ENCODE measurements around the gene DMPK. TPM values are rescaled to one million over a fixed set of nuclear protein-coding genes. Genes with fewer than 3 reads are reported as not detected.

DMPK gene
- polyA plus RNA-seq, 1 donor from 2014 or later = 34.3 TPM

DNA sequence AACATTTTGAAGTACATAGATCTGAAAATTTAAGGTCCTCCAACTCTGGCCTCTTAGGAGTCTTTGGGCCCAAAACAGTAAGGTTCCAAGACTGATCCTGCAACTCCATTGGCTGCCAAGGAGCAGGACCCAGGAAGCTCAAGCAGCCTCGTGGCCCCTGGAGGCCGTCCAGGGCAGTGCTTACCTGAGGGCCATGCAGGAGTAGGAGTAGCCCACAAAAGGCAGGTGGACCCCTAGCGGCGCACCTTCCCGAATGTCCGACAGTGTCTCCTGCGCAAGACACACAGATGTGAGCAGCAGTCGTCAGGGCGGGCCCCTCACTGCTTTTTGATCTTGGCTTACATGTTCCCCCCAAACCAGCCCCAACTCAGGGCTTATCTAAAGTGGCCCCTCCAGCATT lies 7.5 kb downstream of the DMPK start (continued):
- TF ChIP-seq EZH2 (IDR thresholded peaks at IDR 0.05; ENCODE audit: borderline replicate concordance, insufficient read depth, low read length, poor library complexity, severe bottlenecking) = no peak

DNA sequence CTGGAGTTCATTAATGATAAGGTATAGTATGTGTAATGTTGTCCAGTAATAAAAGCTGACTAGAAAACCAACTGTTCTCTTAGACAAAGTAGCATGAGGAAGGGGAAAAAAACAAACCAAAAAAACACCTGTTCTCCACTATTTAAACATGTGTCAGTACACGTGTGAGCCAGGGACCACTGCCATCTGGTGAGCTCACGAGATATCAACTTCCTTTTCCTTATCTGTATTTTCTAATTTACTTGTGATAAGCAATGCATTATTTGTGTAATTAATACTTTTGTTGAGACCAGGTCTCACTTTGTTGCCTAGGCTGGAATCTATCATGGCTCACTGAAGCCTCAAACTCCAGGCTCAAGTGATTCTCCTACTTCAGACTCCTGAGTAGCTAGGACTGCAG lies 8.9 kb downstream of the DMPK start:
- no peaks in the 10 kb centered on the region for H3K9me3 ChIP-seq (ENCODE audit: low read length)
- H3K27me3 ChIP-seq (ENCODE audit: insufficient read depth, low read depth, low read length) = peaks cover 6% of the 10 kb centered on the region
- no peak overlapping the region for H3K4me2 ChIP-seq (ENCODE audit: low read length)
- H4K20me1 ChIP-seq (ENCODE audit: insufficient read depth) = no peaks in the 10 kb centered on the region
- H3F3A ChIP-seq (ENCODE audit: insufficient read depth, low read length, poor library complexity, severe bottlenecking) = no peaks in the 10 kb centered on the region
- TF ChIP-seq, protein P1, sequence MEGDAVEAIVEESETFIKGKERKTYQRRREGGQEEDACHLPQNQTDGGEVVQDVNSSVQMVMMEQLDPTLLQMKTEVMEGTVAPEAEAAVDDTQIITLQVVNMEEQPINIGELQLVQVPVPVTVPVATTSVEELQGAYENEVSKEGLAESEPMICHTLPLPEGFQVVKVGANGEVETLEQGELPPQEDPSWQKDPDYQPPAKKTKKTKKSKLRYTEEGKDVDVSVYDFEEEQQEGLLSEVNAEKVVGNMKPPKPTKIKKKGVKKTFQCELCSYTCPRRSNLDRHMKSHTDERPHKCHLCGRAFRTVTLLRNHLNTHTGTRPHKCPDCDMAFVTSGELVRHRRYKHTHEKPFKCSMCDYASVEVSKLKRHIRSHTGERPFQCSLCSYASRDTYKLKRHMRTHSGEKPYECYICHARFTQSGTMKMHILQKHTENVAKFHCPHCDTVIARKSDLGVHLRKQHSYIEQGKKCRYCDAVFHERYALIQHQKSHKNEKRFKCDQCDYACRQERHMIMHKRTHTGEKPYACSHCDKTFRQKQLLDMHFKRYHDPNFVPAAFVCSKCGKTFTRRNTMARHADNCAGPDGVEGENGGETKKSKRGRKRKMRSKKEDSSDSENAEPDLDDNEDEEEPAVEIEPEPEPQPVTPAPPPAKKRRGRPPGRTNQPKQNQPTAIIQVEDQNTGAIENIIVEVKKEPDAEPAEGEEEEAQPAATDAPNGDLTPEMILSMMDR (IDR thresholded peaks at IDR 0.05; ENCODE audit: poor library complexity, severe bottlenecking) = no peak
- TF ChIP-seq POLR2AphosphoS5 (IDR thresholded peaks at IDR 0.05) = no peak
- TF ChIP-seq EZH2 (IDR thresholded peaks at IDR 0.05; ENCODE audit: borderline replicate concordance, insufficient read depth, low read length, poor library complexity, severe bottlenecking) = no peak
- no peak for TF ChIP-seq SMC3 (conservative IDR thresholded peaks at IDR 0.05; ENCODE audit: poor library complexity)
- TF ChIP-seq EP300 (conservative IDR thresholded peaks at IDR 0.05; ENCODE audit: poor library complexity, severe bottlenecking) = no peak
- TF ChIP-seq RAD21 (conservative IDR thresholded peaks at IDR 0.05) = no peak
- no peak for TF ChIP-seq MXI1 (conservative IDR thresholded peaks at IDR 0.05; ENCODE audit: poor library complexity, severe bottlenecking)
- TF ChIP-seq, protein P2, sequence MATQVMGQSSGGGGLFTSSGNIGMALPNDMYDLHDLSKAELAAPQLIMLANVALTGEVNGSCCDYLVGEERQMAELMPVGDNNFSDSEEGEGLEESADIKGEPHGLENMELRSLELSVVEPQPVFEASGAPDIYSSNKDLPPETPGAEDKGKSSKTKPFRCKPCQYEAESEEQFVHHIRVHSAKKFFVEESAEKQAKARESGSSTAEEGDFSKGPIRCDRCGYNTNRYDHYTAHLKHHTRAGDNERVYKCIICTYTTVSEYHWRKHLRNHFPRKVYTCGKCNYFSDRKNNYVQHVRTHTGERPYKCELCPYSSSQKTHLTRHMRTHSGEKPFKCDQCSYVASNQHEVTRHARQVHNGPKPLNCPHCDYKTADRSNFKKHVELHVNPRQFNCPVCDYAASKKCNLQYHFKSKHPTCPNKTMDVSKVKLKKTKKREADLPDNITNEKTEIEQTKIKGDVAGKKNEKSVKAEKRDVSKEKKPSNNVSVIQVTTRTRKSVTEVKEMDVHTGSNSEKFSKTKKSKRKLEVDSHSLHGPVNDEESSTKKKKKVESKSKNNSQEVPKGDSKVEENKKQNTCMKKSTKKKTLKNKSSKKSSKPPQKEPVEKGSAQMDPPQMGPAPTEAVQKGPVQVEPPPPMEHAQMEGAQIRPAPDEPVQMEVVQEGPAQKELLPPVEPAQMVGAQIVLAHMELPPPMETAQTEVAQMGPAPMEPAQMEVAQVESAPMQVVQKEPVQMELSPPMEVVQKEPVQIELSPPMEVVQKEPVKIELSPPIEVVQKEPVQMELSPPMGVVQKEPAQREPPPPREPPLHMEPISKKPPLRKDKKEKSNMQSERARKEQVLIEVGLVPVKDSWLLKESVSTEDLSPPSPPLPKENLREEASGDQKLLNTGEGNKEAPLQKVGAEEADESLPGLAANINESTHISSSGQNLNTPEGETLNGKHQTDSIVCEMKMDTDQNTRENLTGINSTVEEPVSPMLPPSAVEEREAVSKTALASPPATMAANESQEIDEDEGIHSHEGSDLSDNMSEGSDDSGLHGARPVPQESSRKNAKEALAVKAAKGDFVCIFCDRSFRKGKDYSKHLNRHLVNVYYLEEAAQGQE (IDR thresholded peaks at IDR 0.05; ENCODE audit: borderline replicate concordance) = no peak
- no peak for TF ChIP-seq TAF1 (IDR thresholded peaks at IDR 0.05; ENCODE audit: low read depth)
- H3K27ac ChIP-seq (ENCODE audit: low read length) = no peak overlapping the region
- no peak overlapping the region for H2AFZ ChIP-seq (ENCODE audit: low read depth, low read length)
- H3K79me2 ChIP-seq (replicated peaks; ENCODE audit: insufficient read depth, low read length) = no peaks in the 10 kb centered on the region
- no peaks in the 10 kb centered on the region for H3K9me2 ChIP-seq (ENCODE audit: insufficient read depth, low read length)
- no peaks in the 10 kb centered on the region for H3K36me3 ChIP-seq (ENCODE audit: insufficient read depth, low read length)
- no peak overlapping the region for H3K4me3 ChIP-seq (ENCODE audit: low read length)
- no peak overlapping the region for H3K9ac ChIP-seq (ENCODE audit: low read length)

DNA sequence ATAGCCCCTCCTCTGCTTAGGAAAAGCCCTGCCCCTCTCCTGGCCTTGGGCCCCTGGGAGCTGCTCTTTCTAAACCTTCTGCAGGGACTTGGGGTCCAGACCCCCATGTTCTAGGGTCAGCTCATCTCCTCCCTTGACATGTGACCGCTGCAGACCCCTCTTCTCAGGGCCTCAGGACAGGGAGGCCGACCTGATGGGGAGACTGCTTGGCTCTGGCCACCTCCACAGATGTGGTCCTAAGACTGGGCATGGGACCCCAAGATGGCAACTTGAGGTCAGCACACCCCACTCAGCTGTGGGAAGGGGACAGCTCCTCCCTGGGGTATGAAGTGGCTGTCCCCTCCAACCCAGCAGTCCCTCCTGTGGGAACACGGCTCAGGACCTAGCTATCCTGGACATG lies 9.4 kb downstream of the DMPK start:
- no peaks in the 10 kb centered on the region for H3K36me3 ChIP-seq (ENCODE audit: insufficient read depth, low read length)

More for the DNA sequence above, 9.4 kb downstream of the DMPK start:
- Histone ChIP-seq H3K9ac (ENCODE audit: low read length) (no peak overlapping the region), H3K79me2 (replicated peaks; ENCODE audit: insufficient read depth, low read length) (no peaks in the 10 kb centered on the region), H3F3A (ENCODE audit: insufficient read depth, low read length, poor library complexity, severe bottlenecking) (no peaks in the 10 kb centered on the region), H3K4me2 (ENCODE audit: low read length) (no peak overlapping the region), H3K27ac (ENCODE audit: low read length) (no peak overlapping the region), H3K9me3 (ENCODE audit: low read length) (no peaks in the 10 kb centered on the region), H4K20me1 (ENCODE audit: insufficient read depth) (no peaks in the 10 kb centered on the region), H3K4me3 (ENCODE audit: low read length) (no peak overlapping the region), H3K9me2 (ENCODE audit: insufficient read depth, low read length) (no peaks in the 10 kb centered on the region), H3K27me3 (ENCODE audit: insufficient read depth, low read depth, low read length) (peaks cover 10% of the 10 kb centered on the region), H2AFZ (ENCODE audit: low read depth, low read length) (no peak overlapping the region)
- TF ChIP-seq EP300 (conservative IDR thresholded peaks at IDR 0.05; ENCODE audit: poor library complexity, severe bottlenecking) (no peak), EZH2 (IDR thresholded peaks at IDR 0.05; ENCODE audit: borderline replicate concordance, insufficient read depth, low read length, poor library complexity, severe bottlenecking) (no peak)

All from neural cell (in vitro differentiated cells).